ENCODE data around the gene PRKCB.

Gene PRKCB

DNA sequence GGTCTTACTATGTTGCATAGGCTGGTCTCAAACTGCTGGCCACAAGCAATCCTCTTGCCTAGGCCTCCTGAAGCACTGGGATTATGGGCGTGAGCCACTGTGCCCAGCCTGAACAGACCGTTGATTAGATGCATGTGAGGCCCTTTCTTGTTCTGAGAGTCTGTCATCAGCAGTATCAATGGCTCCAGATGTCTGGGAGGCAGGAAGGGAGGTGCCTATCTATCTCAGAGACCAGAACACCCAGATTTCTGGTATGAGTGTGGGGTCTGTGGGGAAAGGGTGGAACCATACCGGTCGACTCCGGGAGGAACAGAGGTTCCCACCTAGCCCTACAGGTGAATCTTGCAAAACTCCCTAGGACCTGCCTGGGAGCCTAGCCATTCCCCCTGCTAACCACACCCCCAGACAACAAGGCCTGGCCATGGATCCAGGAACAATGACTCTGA is 71.7 kb downstream of the PRKCB start:
- no peaks in the 10 kb centered on the region for H3K9me3 ChIP-seq (ENCODE audit: control insufficient read depth, insufficient read depth, low read depth, low read length)
- ChIA-PET CTCF (interaction anchor here (0.7 kb wide), 1 partner anchor 346 kb away, joined by 3 read pairs; no protein-coding TSS in a partner anchor), POLR2A (no interaction called here)
- H3K27ac ChIP-seq (ENCODE audit: extremely low read depth, low read depth, low read length), result no peak overlapping the region
- H3K4me3 ChIP-seq (ENCODE audit: low read depth, low read length), result no peak overlapping the region
- no peaks in the 10 kb centered on the region for H3K36me3 ChIP-seq (ENCODE audit: control insufficient read depth in 2 of 2, insufficient read depth in 1 of 2, low read length in 2 of 2)
- TF ChIP-seq ZNF658 (tag by site-specific recombination; IDR thresholded peaks at IDR 0.05), result no peak
- TF ChIP-seq, protein P1, sequence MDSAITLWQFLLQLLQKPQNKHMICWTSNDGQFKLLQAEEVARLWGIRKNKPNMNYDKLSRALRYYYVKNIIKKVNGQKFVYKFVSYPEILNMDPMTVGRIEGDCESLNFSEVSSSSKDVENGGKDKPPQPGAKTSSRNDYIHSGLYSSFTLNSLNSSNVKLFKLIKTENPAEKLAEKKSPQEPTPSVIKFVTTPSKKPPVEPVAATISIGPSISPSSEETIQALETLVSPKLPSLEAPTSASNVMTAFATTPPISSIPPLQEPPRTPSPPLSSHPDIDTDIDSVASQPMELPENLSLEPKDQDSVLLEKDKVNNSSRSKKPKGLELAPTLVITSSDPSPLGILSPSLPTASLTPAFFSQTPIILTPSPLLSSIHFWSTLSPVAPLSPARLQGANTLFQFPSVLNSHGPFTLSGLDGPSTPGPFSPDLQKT (IDR thresholded peaks at IDR 0.05; ENCODE audit: borderline replicate concordance, low read depth, low read length), result no peak
- TF ChIP-seq, protein P2, sequence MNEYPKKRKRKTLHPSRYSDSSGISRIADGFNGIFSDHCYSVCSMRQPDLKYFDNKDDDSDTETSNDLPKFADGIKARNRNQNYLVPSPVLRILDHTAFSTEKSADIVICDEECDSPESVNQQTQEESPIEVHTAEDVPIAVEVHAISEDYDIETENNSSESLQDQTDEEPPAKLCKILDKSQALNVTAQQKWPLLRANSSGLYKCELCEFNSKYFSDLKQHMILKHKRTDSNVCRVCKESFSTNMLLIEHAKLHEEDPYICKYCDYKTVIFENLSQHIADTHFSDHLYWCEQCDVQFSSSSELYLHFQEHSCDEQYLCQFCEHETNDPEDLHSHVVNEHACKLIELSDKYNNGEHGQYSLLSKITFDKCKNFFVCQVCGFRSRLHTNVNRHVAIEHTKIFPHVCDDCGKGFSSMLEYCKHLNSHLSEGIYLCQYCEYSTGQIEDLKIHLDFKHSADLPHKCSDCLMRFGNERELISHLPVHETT (tag by site-specific recombination; IDR thresholded peaks at IDR 0.05), result no peak
- no peak for TF ChIP-seq ZNF843 (tag by site-specific recombination; IDR thresholded peaks at IDR 0.05)
- TF ChIP-seq ZNF645 (tag by site-specific recombination; IDR thresholded peaks at IDR 0.05), result no peak
- no peak for TF ChIP-seq SCRT1 (tag by site-specific recombination; IDR thresholded peaks at IDR 0.05; ENCODE audit: borderline replicate concordance)
- TF ChIP-seq ZNF596 (tag by site-specific recombination; IDR thresholded peaks at IDR 0.05), result no peak
- no peak for TF ChIP-seq ZIC2 (tag by site-specific recombination; IDR thresholded peaks at IDR 0.05)
- no peak for TF ChIP-seq TRIM28 (IDR thresholded peaks at IDR 0.05; ENCODE audit: borderline replicate concordance, low read length)
- no peak for TF ChIP-seq KLF16 (tag by site-specific recombination; IDR thresholded peaks at IDR 0.05)
- no peak for TF ChIP-seq ZNF621 (tag by site-specific recombination; IDR thresholded peaks at IDR 0.05)
- TF ChIP-seq, protein P3, sequence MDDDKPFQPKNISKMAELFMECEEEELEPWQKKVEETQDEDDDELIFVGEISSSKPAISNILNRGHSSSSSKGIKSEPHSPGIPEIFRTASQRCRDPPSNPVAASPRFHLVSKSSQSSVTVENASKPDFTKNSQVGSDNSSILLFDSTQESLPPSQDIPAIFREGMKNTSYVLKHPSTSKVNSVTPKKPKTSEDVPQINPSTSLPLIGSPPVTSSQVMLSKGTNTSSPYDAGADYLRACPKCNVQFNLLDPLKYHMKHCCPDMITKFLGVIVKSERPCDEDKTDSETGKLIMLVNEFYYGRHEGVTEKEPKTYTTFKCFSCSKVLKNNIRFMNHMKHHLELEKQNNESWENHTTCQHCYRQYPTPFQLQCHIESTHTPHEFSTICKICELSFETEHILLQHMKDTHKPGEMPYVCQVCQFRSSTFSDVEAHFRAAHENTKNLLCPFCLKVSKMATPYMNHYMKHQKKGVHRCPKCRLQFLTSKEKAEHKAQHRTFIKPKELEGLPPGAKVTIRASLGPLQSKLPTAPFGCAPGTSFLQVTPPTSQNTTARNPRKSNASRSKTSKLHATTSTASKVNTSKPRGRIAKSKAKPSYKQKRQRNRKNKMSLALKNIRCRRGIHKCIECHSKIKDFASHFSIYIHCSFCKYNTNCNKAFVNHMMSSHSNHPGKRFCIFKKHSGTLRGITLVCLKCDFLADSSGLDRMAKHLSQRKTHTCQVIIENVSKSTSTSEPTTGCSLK (tag by site-specific recombination; IDR thresholded peaks at IDR 0.05), result no peak
- TF ChIP-seq ZNF202 (tag by site-specific recombination; IDR thresholded peaks at IDR 0.05; ENCODE audit: borderline replicate concordance), result no peak
- TF ChIP-seq ZNF292 (tag by site-specific recombination; IDR thresholded peaks at IDR 0.05; ENCODE audit: borderline replicate concordance, low read depth), result no peak
- TF ChIP-seq, protein P4, sequence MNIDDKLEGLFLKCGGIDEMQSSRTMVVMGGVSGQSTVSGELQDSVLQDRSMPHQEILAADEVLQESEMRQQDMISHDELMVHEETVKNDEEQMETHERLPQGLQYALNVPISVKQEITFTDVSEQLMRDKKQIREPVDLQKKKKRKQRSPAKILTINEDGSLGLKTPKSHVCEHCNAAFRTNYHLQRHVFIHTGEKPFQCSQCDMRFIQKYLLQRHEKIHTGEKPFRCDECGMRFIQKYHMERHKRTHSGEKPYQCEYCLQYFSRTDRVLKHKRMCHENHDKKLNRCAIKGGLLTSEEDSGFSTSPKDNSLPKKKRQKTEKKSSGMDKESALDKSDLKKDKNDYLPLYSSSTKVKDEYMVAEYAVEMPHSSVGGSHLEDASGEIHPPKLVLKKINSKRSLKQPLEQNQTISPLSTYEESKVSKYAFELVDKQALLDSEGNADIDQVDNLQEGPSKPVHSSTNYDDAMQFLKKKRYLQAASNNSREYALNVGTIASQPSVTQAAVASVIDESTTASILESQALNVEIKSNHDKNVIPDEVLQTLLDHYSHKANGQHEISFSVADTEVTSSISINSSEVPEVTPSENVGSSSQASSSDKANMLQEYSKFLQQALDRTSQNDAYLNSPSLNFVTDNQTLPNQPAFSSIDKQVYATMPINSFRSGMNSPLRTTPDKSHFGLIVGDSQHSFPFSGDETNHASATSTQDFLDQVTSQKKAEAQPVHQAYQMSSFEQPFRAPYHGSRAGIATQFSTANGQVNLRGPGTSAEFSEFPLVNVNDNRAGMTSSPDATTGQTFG (tag by site-specific recombination; IDR thresholded peaks at IDR 0.05; ENCODE audit: borderline replicate concordance), result no peak
- H3K4me1 ChIP-seq (ENCODE audit: control insufficient read depth, insufficient read depth, low read length), result no peaks in the 10 kb centered on the region

DNA sequence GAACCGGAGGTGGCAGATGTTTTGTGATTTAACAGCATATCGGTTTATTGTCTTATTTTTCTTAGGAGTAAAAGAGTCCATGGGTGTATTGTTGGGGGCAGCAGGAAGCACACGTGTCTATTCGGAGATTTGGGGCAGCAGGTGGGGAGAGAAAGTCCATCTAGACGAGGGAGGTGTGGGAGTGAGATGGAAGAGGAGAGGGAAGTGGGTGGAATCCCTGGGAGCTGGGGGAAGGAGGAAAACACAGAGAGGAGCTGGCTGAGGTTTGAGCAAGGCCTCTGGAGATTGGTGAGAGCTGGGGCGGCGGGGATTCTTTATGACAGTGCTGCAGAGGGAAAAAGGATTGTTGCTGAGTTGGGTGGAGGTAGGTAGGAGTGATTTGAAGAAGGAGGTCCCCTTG is 72.1 kb downstream of the PRKCB start:
- TF ChIP-seq AEBP2 (tag by site-specific recombination; IDR thresholded peaks at IDR 0.05; ENCODE audit: borderline replicate concordance) (no peak), ZFHX2 (tag by site-specific recombination; conservative IDR thresholded peaks at IDR 0.05) (peak; percentile 92), ZNF341 (tag by site-specific recombination; IDR thresholded peaks at IDR 0.05; ENCODE audit: low read depth) (0 out of 2 replicates have a peak, but pooled peaks have one; percentile 34), EGR2 (tag by site-specific recombination; IDR thresholded peaks at IDR 0.05; ENCODE audit: low read depth) (peak; percentile 98)
- H3K36me3 ChIP-seq (ENCODE audit: control insufficient read depth in 2 of 2, insufficient read depth in 1 of 2, low read length in 2 of 2), result no peaks in the 10 kb centered on the region
- H3K27ac ChIP-seq (ENCODE audit: extremely low read depth, low read depth, low read length), result no peak overlapping the region
- no peak overlapping the region for H3K4me3 ChIP-seq (ENCODE audit: low read depth, low read length)
- POLR2A ChIA-PET, result no interaction called here
- H3K4me1 ChIP-seq (ENCODE audit: control insufficient read depth, insufficient read depth, low read length), result no peaks in the 10 kb centered on the region
- H3K9me3 ChIP-seq (ENCODE audit: control insufficient read depth, insufficient read depth, low read depth, low read length), result no peaks in the 10 kb centered on the region
- CTCF ChIA-PET, result interaction anchor here (0.7 kb wide), 1 partner anchor 345 kb away, joined by 3 read pairs; no protein-coding TSS in a partner anchor

Data from HEK293 (cell line).